Stomach (tissue), 9 donors: ENCODE measurements around the gene MAF. TPM values are rescaled to one million over a fixed set of nuclear protein-coding genes. Genes with fewer than 3 reads are reported as not detected.

Source experiments
- DNase-seq, 2 donors: peaks; one replicate each; pipeline versions ENCODE4 v3.0.0 to v3.0.0-alpha.2; 2013 to 2019
- H3K27ac ChIP-seq, 5 donors: fragments of 200-600 bp in 4 of 5; sonication (generic) in 4 of 5; one replicate each; pipeline ENCODE4 v1.5.1; 2013 to 2019; ENCODE audit warnings: mild to moderate bottlenecking in 1 of 5, moderate library complexity in 1 of 5
- H3K27me3 ChIP-seq, 3 donors: fragments of 200-600 bp; sonication (generic); one replicate each; pipeline ENCODE4 v1.5.1; 2017 to 2019; ENCODE audit warnings: mixed run types in 1 of 3
- H3K36me3 ChIP-seq, 4 donors: fragments of 200-600 bp; sonication (generic); 1 replicate in 3 of 4; 2 replicates in 1 of 4; pipeline ENCODE4 v1.5.1; 2016 to 2019
- H3K4me1 ChIP-seq, 4 donors: fragments of 200-600 bp; sonication (generic); one replicate each; pipeline ENCODE4 v1.5.1; 2016 to 2019
- H3K4me3 ChIP-seq, 4 donors: fragments of 200-600 bp; sonication (generic) in 3 of 4; one replicate each; pipeline ENCODE4 v1.5.1; 2016 to 2019; ENCODE audit warnings: mild to moderate bottlenecking in 1 of 4
- H3K9me3 ChIP-seq, 4 donors: fragments of 200-600 bp; sonication (generic); one replicate each; pipeline ENCODE4 v1.5.1; 2016 to 2019
- EP300 ChIP-seq: sonication (generic); formaldehyde crosslinking; IDR thresholded peaks from one replicate; pipeline ENCODE4 v1.6.1; 2017; ENCODE audit warnings: antibody characterized with exemption
- POLR2A ChIP-seq, 4 donors: fragments of 450-650 bp; IDR thresholded peaks; one replicate each; pipeline ENCODE4 v1.6.1; 2016; ENCODE audit warnings: antibody characterized with exemption in 4 of 4, control low read depth in 2 of 4, mild to moderate bottlenecking in 1 of 4, moderate library complexity in 1 of 4
- POLR2AphosphoS5 ChIP-seq, 3 donors: sonication (generic); formaldehyde crosslinking; IDR thresholded peaks; one replicate each; pipeline ENCODE4 v1.6.1; 2016; ENCODE audit warnings: antibody characterized with exemption in 3 of 3
- WGBS, 5 donors: extraction: QIAGEN DNeasy Blood & Tissue Kit in 3 of 5; methylation state at CpG; one replicate each; pipeline versions ENCODE4 v1.1.5 to v1.1.7; 2013 to 2018; 5-methylcytosine and 5-hydroxymethylcytosine counted together
- intact Hi-C: fragments of 100-400 bp; cut with DNase I; formaldehyde crosslinking; loops from one replicate; pipeline ENCODE4 v1.15.1; 2023; ENCODE audit warnings: low total_unique reads
- polyA plus RNA-seq, 3 donors: library from polyadenylated mRNA; stranded (reverse); fragments of 200-250 nt; gene quantifications; one replicate each; pipeline ENCODE4 v1.2.3, GENCODE V29; 2013
- total RNA-seq, 5 donors: library from RNA; depleted of rRNA; stranded (reverse); fragments of >200 nt; gene quantifications; one replicate each; pipeline versions ENCODE4 v1.1.0 to v1.2.3, GENCODE V29; 2014 to 2016
- TF ChIP-seq, protein P1 (sequence below), 7 experiments: fragments of 450-650 bp in 4 of 7; fragments of 200-600 bp in 3 of 7; sonication (generic) in 3 of 7; IDR thresholded peaks; one replicate each; pipeline ENCODE4 v1.5.1; 2016 to 2019; ENCODE audit warnings: antibody characterized with exemption in 7 of 7, control low read depth in 2 of 7, mild to moderate bottlenecking in 1 of 7
- donor health status: healthy with polysubstance abuse.
- donor health status: Bipolar disorder and iron deficiency.
- donor health status: healthy.

Gene MAF
- total and polyA plus RNA-seq, 8 donors, result 7.5 to 159 (median 14.2) TPM

DNA sequence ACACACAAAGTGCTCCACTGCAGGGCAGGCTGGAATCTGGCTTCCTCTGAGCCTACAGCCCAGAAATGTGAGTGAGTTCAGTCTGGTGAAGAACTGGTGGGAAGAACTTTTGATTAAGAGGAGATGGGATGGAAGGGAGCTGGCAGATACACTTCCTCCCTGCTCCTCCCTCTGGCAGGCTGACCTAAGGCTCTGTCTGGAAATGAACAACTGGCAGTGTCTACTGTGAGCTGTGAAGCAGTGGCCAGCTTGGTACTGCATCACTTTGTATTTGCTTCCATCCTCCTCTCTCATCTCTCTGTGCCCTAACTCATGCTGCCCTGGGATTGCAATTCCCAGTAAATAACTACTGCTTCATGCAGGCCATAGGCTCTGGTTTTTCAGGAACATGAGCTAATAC, 45.6 kb downstream of the MAF start:
- no peaks in the 10 kb centered on the region for H3K4me1 ChIP-seq
- H3K4me3 ChIP-seq, result no peak overlapping the region
- intact Hi-C loops, result no loop called here
- no peaks in the 10 kb centered on the region for H3K36me3 ChIP-seq
- no peak for DNase-seq
- no peaks in the 10 kb centered on the region for H3K27me3 ChIP-seq
- H3K27ac ChIP-seq, result no peak overlapping the region
- H3K9me3 ChIP-seq, result peaks cover 0 to 6% (median 0%) of the 10 kb centered on the region in 4 donors
- TF ChIP-seq EP300 (no peak), POLR2A (IDR thresholded peaks at IDR 0.05) (no peak), POLR2AphosphoS5 (IDR thresholded peaks at IDR 0.05) (no peak)
- TF ChIP-seq, protein P1, sequence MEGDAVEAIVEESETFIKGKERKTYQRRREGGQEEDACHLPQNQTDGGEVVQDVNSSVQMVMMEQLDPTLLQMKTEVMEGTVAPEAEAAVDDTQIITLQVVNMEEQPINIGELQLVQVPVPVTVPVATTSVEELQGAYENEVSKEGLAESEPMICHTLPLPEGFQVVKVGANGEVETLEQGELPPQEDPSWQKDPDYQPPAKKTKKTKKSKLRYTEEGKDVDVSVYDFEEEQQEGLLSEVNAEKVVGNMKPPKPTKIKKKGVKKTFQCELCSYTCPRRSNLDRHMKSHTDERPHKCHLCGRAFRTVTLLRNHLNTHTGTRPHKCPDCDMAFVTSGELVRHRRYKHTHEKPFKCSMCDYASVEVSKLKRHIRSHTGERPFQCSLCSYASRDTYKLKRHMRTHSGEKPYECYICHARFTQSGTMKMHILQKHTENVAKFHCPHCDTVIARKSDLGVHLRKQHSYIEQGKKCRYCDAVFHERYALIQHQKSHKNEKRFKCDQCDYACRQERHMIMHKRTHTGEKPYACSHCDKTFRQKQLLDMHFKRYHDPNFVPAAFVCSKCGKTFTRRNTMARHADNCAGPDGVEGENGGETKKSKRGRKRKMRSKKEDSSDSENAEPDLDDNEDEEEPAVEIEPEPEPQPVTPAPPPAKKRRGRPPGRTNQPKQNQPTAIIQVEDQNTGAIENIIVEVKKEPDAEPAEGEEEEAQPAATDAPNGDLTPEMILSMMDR (IDR thresholded peaks at IDR 0.05), result no peak

DNA sequence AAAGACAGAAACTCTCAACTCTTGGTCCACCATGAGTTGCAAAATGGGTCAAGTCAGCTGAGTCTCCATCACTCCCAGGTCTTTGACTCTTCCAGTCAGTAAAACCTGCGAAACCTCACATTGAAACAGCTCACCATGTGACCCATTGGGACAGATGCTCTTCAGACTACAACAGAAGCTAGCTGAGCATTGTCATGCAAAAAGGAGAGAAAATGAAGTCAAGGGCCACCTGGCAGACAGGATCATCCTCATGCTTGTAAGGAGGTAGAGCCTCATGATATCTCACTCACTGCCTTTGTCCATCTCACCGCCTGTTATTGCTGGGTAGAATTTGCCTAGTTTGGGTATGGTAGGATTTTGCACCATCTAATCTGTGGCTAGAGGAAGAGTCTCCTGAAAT, 50.2 kb downstream of the MAF start:
- TF ChIP-seq EP300, result no peak
- TF ChIP-seq POLR2AphosphoS5 (IDR thresholded peaks at IDR 0.05), result no peak
- TF ChIP-seq, protein P1 (IDR thresholded peaks at IDR 0.05), result no peak
- no peak for TF ChIP-seq POLR2A (IDR thresholded peaks at IDR 0.05)
- Histone ChIP-seq H3K9me3 (no peaks in the 10 kb centered on the region), H3K27ac (no peak overlapping the region), H3K4me3 (no peak overlapping the region), H3K27me3 (no peaks in the 10 kb centered on the region), H3K4me1 (no peaks in the 10 kb centered on the region), H3K36me3 (no peaks in the 10 kb centered on the region)
- DNase-seq, result no peak
- WGBS, 5 donors, result 93 to 100% (median 94%) methylated on average over 2 of the region's 2 CpGs
- intact Hi-C loops, result no loop called here

DNA sequence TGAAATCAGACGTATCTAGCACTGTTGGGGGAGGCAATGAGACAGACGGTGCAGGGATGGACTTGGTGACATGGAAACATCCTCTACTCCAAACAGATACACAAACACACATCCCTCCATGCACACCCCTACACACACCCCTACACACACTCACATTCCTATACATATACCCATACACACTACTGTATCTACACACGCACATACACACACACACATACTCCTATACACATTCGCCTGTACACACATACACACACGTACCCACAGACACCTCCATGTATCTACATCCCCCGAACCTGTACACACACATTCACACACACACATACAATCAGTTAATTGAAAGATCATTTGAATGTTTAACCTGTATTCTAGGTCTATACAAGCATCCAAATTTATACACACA, 53.5 kb downstream of the MAF start:
- Histone ChIP-seq H3K27ac (no peak overlapping the region), H3K9me3 (no peaks in the 10 kb centered on the region)

More for the DNA sequence above, 53.5 kb downstream of the MAF start:
- Histone ChIP-seq H3K36me3 (no peaks in the 10 kb centered on the region), H3K4me3 (no peak overlapping the region), H3K27me3 (no peaks in the 10 kb centered on the region), H3K4me1 (no peaks in the 10 kb centered on the region)
- no peak for DNase-seq
- intact Hi-C loops, result no loop called here
- 87 to 91% (median 89%) methylated on average over 6 of the region's 6 CpGs for WGBS, 5 donors
- no peak for TF ChIP-seq POLR2AphosphoS5 (IDR thresholded peaks at IDR 0.05)
- TF ChIP-seq EP300, result no peak
- TF ChIP-seq, protein P1 (IDR thresholded peaks at IDR 0.05), result no peak
- no peak for TF ChIP-seq POLR2A (IDR thresholded peaks at IDR 0.05)
